HG02870 (cell line): ENCODE data around the gene CNPPD1.

Experiments used
- ATAC-seq: cut with Tn5 transposase; IDR thresholded peaks from one replicate; pipeline ENCODE4 v1.9.1; 2021; ENCODE audit warnings: mild to moderate bottlenecking, moderate library complexity; ENCODE audit not compliant: unreplicated experiment

Gene CNPPD1

DNA sequence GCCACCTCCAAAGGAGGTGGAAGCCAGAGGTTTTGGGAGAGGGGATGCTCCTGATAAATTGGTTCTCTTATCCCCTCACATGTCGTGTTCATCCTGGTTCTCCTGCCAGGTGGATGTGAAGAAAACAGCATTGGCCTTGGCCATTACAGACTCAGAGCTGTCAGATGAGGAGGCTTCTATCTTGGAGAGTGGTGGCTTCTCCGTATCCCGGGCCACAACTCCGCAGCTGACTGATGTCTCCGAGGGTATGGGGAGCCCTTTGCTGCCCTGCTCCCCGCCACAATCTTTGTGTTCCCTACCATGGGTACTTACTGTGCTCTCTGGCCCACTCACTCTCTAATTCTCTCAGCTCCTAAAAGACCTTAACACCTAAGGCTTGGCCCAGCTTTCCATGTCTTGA, 4.8 kb upstream of the CNPPD1 start:
- no peak for ATAC-seq

DNA sequence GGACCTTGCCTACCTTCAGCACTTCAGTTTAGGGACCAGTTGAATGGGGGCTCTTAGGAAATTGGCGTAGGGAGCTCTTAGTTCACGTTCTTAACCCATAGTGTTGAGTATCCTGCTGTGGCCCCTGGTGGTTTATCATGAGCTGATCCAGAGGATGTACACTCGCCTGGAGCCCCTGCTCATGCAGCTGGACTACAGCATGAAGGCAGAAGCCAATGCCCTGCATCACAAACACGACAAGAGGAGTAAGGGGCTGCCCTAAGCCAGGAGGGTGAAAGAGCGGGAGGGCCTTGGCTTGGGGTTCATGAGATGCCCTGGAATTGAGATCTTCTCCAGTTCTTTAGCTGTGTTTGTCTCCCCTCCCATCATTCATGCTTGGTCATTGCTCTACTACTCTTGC, 4.2 kb upstream of the CNPPD1 start:
- no peak for ATAC-seq

DNA sequence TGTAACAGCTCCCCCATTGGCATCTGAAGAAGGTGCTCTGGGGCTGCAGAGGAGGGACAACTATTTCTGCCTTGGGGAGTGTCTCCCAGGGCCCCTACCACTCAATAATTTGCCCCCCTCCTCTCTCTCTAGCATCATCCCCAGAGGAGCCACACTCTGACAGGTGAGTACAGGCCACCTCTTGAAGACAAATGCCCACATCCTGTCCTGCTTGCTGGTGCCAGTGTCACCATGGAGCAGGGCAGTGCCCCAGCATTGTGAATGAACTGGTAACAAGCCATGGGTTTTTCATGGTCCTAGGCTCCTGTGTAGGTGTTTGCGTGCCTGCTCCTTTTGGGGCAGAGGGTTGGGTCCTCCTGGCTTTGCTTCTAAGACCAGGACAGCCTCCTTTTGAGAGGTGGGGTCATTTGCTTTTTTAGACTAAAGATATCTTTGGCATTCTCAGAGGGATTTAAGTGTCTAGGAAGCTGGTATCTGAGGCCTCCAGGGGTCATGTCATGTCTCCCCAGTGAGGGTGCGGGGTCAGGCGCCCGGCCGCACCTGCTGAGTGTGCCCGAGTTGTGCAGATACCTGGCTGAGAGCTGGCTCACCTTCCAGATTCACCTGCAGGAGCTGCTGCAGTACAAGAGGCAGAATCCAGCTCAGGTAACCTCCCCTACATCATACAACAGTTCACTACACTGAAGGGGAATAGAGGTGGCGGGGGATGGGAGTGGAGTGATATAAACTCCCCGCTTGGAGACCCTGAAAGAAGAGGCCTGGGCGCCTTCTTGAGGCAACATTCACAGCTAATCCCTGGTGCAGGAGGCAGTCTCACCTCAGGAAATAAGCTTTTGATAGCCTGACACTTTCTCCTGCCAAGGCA, 3.1 kb upstream of the CNPPD1 start:
- no peak for ATAC-seq

DNA sequence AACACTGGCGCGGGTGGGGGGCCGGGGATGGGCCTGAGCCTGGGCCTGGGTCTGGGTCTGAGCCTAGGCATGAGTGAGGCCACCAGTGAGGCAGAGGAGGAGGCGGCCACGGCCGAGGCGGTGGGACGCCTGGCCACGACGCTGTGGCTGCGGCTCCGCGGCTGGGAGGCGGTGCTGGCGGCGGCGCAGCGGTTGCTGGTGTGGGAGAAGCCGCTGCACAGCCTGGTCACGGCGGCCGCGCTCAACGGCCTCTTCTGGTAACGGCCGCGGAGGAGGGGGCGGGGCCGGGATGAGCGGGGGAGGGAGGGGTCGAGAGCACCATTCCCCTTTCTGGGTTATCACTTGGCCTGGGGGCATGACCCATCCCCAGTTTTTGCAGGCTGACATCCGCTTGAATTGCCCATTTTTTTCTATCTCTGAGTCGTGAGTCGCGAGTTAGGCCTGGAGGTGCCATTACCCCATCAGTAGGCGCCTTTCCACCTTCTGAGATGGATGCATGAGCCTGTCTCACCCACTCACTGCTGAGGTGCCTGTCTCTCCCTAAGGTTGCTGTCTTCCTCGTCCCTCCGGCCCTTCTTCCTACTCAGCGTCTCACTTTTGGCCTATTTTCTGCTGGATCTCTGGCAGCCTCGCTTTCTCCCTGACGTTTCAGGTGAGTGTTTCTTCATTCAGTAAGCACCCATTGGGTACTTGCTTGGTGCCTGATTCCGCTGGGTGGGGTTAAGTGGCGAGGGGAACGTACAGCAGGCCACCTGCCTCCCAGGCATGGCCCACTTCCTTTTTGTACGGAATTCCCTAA, 1.9 kb upstream of the CNPPD1 start:
- peak; percentile 16 for ATAC-seq

DNA sequence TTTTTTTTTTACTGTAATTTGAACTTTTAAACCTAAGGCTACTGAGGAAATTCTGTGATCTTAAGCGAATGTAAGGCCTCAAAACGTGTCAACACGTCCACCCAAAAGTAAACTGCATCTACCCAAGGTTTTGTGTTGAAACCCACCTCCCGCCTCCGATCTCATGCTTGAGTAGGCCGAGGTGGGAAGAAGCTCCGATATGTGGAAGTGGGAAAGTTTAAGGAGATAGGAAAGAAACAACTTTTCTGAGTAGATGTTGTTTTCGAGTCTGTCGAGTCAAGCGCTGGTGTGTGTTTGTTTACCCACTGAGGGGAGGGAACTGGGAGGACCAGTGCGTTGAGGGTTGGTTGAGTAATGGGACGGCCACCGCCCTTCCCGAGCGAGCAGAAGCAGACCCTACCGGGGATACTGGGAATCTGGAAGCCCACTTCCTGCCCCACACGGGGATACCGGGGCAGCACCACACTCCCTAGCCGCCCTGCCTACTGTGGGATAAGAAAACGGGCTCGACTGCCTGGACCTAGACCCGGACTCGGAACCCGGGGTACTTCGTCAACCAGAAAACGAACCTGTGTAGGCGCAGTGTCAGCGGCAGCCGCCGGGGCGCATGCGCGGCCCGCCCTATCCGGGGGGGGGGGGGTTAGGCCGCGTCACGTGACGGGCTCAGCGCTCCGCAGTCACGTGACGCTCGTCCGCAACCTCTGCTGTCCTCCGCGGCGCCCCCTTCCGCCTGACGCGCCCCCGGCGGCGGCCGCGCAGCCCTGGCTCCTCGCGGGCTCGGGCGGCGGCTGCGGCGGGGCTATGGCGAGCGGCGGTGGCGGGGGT, 1.0 kb upstream of the CNPPD1 start, which contains the start of gene RETREG2:
Gene RETREG2, plus strand, starts transcription at position 724 of the 825 bp plus-strand sequence. Its CDS starts 78 bp downstream, at position 802.
- ATAC-seq: peak; percentile 35

DNA sequence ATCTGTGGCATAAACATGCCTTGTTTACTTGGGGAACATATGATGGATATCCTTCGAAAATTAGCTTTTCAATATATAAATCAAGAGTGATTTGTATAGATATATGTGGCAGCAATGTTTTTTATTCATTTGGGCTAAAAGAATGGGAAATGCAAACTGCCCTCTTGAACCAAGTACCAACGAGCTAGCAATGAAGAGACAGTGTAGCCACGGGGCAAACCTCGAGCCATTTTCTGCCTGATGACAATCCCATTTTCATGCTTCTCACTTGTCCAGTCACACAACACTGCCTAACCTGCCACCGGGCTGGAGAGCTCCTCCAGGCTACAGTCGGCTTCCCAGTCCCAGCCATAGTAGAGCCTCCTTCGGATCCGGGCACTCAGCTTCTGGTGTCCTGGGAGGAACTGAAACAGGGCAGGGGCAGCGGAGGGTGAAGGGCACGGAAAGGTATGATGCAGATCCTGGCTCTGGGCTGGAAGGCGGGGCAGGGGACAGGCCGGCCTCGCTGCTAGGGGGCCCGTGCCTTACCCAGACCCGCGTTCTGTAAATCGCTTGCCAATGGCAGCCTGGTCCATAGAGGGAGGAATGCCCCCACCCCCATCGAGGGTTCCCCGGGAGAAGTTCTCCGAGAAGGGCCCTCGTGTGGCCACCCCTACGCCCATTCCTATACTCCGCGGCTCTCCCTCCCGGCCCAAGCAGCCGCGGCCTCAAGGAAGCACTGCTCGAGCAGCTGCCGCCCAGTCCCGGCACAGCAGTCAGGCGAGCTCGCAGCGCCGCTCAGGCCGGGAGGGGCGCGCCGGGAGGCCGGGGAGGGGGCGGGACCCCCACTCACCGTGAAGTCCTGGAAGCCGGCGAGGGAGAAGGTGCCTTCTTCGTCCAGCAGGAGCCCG, 552 bp downstream of the CNPPD1 start:
- ATAC-seq: peak; percentile 15

DNA sequence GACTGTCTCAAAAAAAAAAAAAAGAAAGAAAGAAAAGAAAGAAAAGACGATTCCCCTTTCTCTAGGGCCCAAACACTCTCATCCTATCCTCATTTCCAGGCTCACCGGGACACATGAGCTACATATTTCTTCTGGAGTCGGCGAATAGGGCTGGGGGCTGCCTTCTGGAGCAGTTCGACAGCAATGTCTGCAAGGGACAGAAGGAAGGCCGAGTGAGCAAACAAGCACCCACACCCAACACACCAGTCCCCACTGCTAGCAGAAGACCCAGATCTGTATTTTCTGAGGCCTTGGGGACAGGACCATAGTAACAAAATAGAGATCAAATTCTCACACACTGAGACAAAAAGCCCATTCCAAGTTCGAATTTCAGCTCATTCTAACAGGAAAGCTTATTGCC, 1.2 kb downstream of the CNPPD1 start:
- no peak for ATAC-seq

DNA sequence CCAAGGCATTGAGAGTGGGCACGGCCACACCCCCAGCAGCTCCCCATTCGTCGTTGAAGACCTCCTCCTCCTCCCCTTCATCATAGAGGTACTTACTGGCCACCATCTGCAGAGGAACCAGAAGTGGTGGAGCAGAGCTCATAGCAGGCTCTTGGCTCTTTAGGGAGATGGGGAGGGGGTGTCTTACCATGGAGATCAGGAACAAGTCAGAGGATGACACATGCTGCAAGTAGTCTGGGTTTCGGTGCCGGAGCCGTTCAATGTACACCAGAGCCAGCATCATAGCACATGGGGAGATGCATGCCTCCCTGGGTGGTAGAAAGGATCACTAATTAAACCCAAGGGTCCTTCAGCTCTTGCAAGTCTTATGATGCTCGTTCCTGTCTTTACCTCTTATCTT, 1.9 kb downstream of the CNPPD1 start:
- ATAC-seq: no peak

DNA sequence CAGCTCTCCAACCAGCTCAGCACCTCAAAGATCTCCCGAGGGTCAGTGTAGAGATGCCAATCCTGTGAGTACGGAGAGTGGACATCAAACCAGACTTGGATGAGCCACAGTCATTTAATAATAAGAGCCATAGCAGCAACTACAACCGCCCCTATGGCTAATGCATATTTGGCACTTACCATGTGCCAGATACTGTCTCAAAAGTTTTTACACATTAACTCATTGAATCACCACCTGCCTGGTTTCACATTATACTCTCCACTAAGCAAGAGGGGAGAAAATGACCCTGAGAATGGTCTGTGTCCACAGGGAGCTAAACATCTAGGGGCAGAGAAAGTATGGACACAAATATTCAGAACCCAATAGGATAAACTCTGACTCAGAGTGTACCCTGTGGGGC, 2.6 kb downstream of the CNPPD1 start:
- ATAC-seq: no peak

DNA sequence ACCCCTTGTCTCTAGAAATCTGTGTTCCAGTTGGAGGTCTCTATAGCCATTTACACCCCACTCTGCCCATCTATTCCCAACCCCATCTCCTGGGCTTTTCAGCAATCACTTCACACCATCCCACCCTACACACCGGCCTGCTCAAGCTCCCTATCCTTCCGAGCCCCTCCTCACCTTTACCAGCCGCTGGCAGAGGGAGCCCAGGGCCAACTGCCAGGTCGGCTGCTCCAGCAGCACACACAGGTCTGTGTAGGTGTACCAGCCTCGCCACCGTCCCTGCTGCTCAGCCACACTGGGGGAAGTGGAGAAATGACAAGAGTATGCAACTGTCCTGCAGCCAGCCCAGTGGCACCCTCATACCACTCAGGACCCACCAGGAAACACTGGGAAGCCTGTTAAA, 3.5 kb downstream of the CNPPD1 start:
- ATAC-seq: no peak

DNA sequence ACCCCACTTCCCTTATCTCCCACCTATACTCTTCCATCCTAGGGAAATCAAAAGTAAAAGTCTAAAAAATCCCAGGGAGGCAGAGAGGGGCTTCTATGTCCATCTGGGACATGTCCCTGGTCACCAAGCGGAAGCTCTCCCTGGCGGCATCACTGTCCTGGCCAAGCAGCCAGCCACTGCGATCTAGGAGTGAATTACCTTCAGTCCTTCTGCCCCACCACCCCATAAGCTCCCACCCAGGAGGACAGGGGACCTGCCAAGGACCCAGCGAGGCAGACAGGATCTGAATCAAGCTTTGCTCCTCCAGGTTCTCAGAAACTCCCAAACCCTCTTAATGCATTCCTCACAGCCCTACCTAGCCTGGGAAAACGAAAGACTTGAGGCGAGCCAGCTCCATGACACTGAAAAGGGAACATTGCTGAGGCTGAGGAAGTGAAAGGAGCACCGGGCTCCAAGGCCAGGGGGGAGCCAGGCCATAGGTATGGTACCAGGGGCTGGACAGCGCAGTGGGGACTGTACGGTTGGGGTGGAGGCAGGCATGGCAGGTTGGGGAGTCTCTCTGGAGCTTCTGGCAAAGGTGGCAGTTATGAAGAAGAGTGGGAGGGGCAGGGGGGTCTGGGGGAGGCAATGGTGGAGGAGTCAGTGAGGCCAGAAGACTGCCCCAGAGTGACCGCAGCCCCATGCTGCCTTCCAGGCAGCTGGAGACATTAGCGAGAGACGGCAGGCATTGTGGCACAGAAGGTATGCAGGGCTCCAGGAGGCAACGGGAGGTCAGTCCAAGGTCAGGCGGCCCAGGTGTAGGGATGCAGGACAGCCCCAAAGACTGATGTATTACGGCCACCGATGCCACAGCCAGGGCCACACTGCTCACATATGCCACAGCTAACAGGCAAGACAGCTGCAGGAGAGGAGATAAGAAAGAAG, 4.2 kb downstream of the CNPPD1 start:
- no peak for ATAC-seq

DNA sequence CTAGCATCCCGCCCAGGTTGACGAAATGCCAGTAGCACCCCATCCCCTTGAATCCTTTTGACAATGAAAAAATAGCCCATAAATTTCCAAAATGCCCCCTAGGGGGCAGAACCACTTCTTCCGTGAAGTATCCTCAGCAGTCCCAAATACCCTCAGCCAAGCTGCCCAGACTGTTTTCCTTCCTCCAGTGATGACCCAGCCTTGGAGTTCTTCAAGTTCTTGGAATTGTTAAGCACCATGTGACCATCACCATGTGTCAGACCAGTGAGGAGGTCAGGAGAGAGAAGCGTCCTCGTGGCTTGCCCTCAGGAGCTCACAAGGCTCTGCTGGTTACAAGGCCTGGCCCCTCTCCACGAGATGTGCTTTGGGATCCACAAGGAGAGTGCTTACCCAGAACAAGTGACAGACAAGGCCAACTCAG, 5.5 kb downstream of the CNPPD1 start:
- ATAC-seq: no peak

DNA sequence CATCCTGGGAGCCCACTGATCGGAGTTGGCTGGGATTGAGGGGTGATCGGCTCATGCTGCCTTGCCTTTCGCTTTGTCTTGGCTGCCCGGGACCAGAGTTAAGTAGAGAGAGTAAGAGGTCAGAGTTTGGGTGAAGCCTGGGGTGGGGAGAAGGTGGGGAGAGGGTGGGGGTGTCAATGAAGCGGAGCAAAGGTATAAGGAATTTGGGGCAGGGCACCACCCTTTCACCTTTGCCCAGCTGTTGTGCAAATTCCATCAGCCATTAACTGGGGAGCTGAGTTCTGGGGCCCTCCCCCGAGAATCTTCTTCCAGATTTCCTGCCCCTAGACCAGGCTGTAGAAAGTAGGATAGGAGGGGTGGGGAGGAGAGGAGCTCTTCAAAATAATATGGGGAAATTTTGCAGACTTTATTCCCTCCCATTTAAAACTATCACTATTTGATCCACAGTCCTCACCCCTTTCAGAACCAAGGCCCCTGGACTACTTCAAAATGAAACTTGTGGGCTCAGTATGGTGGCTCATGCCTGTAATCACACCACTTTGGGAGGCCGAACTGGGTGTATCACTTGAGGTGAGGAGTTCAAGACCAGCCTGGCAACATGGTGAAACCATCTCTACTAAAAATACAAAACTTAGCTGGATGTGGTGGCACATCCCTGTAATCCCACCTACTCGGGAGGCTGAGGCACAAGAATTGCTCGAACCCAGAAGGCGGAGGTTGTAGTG, 6.6 kb downstream of the CNPPD1 start, which contains the start of gene SLC23A3:
Gene SLC23A3, minus strand, starts transcription at position 100 of the 725 bp plus-strand sequence. Its CDS starts 45 bp downstream, at position 55.
- ATAC-seq: no peak

DNA sequence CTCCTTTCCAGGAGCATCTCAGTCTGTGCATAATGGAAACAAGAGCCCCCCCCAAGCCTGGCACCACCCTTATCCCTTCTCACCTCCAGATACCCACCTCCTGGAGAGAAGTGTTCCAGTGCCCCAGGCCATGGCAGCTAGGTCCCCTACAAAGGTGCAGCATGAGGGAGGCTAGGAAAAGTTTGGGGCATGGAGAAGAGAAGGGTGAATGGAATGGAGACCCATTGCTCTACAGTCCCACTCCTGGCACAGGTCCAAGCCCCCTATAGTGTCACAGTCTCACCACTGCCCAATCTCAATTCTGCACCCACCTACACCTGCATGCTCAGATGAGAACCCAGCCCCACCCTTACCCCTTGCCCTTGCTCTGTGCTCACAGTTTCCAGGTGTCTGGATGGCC, 7.8 kb downstream of the CNPPD1 start:
- ATAC-seq: no peak

DNA sequence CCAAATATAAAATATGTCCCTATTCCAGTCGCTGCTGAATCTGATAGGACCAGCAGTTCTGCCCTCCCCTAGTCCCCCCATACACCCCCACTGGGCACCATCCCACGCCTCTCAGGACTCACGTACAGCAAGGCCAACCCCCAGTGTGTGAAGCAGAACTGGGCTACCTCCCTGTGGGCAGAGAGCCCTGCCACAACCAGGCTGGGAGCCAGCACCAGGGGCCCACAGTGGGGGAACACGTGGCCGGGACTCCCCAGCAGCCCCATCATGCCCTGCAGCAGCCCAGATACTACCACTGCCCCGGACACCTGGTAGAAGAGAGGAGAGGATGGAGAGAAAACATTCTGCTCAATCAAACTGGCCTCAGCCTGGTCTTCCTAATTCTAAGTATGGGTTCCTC, 8.2 kb downstream of the CNPPD1 start:
- no peak for ATAC-seq

DNA sequence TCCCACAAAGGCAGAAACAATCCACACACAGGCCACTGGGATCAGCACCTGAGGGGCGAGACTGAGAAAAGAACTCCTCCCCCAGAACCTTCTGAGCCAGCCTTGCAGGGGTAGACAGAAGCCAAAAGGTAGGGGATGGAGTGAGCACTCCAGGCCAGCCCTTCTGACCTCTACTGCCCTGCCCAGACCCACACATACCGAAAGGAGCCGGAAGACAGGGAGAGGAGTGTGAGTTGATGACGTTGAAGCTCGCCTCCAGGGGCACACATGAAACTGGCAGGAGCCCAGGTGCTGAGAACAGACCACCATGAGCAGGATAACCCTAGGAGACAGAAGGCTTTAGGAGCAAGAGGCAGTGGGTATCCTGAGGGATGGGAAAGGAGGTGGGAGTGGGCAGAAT, 8.7 kb downstream of the CNPPD1 start:
- ATAC-seq: no peak

DNA sequence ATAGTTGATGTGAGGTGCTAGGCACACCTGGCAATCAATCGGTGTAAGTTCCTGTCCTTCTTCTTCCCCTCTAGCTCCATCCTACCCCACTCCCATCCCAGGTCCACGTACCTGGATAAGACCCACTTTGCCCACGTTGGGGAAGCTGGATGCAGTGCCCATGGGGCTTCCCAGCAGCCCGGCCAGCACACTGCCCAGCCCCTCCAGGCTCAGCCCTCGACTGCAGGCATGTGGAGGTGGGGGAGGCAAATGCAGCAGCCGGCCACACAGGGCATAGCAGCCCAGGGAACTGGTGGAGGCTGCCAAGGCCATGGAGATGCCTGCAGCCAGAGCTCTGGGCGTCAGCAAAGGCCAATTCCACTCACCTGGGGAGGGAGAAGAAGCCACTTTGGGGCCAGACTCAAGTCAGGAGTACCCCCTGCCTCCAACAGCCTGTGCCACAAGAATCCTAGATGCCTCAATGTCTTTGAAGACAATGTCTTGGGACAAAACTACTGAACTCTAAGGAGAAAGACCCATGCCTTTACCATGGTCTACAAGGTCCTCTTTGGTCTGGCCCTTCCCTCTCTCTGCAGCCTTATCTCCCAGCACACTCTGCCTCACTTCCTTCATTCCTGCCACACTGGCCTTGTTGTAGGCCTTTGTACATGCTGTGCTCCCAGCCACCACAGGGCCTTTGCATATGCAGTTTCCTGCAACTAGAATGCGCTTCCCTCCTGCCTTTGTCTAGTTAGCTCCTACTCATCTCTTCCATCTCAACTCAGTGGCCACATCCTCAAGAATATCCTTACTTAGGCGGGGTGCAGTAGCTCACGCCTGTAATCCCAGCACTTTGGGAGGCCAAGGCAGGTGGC, 11.4 kb downstream of the CNPPD1 start:
- ATAC-seq: no peak
